H1 (cell line): ENCODE measurements around the gene SMYD3.

Experiments
- CBX8 ChIP-seq: fragments of 300-800, 300-1000 bp; sonication (generic); IDR thresholded peaks from 2 replicates; pipeline ENCODE4 v1.7.1; 2016; ENCODE audit warnings: low read depth, low read length, borderline replicate concordance
- JUN ChIP-seq: IDR thresholded peaks from 2 replicates; pipeline ENCODE4 v1.6.1; 2011; ENCODE audit warnings: low read depth, mild to moderate bottlenecking, improper control_type of control experiment, low read length
- TBP ChIP-seq: IDR thresholded peaks from 2 replicates; pipeline ENCODE4 v1.6.1; 2011; ENCODE audit warnings: low read depth, low read length, improper control_type of control experiment

DNA sequence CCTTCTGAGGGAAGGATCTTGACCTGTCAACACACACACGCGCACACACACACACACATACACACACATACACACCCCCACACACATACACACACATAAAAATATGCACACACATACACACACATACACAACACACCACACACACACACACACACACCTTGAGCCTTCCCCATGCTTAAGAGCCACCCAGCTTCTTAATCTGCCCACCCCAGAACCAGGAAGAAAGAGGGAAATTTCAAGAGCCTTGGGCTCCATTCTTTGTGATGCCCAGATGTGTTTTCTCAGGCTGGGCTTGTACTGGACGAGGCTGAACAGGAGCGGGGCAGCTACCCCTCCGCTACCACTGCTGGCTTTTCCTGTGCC lies 708.7 kb downstream of the SMYD3 start:
- TF ChIP-seq CBX8 (no peak), JUN (no peak), TBP (no peak)
